Measurements from ENCODE around the gene GMCL2.
"Not testable (repeated sequence)": the region's sequence is repeated elsewhere in the genome, so short reads cannot be mapped to it uniquely, and the experiment has no call there.

GMCL2 gene

DNA sequence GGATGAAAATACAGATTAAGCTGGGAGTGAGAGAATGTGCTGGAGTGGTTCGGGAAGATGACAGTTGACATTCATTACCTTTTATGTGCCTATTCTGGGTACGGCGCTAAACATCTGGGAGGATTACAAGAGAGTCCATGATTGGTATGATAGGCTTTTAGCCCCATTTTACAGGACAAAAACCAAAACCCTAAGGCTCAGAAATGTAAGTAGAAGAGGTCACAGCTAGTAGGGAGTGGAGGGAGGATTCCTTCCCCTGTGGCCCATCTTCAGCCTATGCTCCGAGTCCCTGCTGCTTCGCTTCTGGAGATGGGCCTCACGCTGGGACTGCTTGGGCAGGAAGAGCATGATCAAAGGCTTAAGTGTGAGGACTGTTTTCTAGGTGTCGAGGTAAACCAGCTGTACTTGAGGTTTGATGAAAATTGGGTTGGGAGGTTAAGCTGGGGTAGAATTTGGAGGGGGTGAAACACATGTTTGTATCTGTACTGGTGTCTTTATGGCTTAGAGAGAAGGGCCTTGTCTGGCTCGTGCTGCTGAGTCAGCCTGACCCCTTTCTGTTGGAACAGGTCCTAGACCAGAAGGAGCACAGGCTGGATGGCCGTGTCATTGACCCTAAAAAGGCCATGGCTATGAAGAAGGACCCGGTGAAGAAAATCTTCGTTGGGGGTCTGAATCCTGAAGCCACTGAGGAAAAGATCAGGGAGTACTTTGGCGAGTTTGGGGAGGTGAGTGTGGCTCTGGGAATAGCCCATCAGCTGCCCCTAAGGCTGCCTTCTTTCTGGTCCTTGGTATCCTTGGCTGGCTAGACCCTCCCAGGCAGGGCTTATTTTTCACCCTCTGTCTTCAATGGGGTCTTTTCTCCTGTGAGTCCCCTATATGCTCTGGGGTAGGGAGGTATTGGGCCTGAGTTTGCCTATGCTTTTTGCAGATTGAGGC is 19.3 kb upstream of the GMCL2 start:
- DNase-seq (ENCODE audit: low read depth in 2 of 2): no peak

DNA sequence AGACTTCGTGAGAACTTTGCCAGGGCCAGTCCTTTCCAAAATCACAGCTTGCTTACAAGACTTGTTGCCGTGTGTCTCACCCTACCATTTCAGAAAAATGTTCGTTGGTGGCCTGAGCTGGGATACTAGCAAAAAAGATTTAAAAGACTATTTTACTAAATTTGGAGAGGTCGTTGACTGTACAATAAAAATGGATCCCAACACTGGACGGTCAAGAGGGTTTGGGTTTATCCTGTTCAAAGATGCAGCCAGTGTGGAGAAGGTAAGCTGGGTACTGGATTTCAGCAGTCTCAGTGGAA is 18.5 kb upstream of the GMCL2 start:
- no peak for DNase-seq (ENCODE audit: low read depth in 2 of 2)

DNA sequence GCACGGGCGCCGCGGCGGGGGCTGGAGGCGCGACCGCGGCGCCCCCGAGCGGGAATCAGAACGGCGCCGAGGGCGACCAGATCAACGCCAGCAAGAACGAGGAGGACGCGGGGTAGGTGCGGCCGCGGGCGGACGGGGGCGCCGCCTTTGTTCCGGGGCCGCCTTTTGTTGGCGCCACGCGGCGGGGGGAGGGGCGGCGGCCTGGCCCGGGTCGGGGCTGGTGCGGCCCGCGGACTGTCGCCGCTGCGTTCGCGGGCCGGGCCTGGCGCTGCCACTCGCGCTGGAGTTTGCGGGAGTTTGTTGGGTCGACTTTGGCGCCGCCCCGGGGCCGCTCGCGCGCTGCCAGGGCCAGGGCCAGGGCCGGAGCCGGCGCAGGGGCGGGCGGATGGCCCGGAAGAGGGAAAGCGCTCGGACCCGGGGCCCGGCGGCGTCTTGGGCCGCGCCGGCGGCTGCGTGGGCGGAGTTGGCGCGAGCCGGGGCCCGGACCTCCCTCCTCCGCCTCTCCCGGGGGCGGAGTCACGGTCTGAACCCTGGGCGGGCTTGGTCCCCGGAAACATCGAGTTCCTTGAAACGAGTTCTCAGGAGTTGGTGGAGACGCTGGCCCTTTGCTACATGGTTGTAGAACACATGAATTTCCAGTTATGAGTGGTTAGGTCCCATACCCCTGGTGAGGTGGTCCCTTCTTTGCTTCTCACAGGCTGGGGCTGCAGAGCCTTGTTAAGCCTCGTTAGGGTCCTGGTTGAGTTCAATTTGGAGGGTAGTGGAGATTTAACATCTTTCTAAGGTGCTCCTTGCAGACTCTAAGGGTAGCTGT is 18.0 kb upstream of the GMCL2 start:
- DNase-seq (ENCODE audit: low read depth in 2 of 2): peak; percentile 67 to 76

DNA sequence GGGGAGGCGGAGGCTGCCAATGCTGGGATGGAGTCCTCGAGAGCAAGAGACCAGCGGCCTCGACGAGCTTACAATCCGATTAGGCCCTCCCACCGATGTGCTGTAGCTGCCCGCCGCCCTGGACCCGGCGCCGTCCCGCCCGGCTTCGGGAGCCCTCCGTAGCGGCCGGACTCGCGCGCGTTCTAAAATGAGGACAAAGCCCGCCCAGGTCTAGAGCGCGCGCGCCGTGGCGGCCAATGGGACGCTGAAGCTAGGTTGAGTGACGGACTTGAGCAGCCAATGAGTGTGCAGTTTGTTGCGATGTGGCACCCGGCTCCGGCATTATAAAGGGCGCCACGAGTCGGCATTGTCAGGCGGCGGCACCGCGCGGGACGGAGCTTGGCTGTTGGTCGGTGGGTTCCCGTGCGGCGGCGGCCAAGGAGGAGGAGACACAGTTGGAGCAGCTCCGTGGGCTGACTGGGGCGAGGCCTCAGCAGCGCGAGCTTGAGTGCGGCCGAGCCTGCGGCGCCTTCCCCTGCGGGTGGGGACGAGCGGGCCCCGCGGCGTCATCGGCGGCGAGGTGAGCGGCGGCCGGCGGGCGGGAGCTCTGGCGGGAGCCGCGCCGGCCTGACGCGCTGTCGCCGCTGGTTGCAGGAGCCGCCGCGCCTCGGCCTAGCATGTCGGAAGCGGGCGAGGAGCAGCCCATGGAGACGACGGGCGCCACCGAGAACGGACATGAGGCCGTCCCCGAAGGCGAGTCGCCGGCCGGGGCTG is 17.2 kb upstream of the GMCL2 start, which contains the start of gene HNRNPAB:
Gene HNRNPAB (plus strand): TSS at position 352 of the 753 bp plus-strand sequence. CDS start 305 bp downstream, at position 657.
- DNase-seq (ENCODE audit: low read depth in 2 of 2): peak; percentile 89 to 94

DNA sequence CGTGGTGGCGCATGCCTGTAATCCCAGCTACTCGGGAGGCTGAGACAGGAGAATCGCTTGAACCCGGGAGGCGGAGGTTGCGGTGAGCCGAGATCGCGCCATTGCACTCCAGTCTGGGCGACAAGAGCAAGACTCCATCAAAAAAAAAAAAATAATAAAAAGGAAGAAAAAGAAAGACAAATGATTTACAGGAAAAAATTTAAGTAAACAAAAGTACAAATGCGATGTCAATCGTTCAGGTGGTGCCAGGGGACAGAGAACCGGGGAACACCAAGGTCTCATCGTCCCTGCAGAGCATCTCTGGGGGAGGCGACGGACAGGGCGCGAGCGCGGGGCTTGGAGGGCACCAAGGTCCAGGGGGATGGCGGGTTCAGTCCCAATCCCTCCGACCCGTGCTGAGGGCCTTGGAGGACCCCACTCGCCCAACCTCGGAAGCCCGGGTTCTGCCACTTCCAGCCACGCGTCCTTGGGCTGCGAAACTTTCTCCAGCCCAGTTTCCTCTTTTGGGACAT is 16.6 kb upstream of the GMCL2 start:
- DNase-seq (ENCODE audit: low read depth in 2 of 2): no peak

DNA sequence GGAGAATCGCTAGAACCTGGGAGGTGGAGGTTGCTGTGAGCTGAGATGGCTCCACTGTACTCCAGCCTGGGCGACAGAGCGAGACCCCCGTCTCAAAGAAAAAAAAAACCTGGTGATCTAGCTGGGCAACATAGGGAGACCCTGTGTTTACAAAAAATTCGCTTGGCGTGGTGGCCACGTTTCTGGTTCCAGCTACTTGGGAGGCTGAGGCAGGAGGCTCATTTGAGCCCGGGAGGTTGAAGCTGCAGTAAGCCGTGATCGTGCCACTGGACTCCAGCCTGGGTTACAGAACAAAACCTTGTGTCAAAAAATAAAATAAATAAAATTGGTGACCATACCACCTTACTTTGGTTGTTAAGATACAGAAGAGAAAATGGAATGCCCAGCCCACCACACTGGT is 15.4 kb upstream of the GMCL2 start:
- no peak for DNase-seq (ENCODE audit: low read depth in 2 of 2)

DNA sequence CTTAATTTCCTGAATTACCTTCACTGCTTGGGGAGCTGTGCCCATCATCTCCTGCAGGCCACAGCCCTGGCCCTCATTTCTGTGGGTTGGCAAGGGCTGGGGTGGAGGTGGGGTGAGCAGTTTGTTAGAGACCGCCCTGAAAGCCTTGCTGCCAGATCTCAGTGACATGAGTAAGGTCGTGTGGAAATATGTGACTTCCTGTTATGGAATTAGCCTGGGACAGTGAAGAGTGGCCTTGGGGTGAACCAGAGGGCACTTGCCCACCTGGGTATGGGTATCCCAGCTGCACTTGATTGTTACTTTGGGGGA is 14.7 kb upstream of the GMCL2 start:
- no peak for DNase-seq (ENCODE audit: low read depth in 2 of 2)

DNA sequence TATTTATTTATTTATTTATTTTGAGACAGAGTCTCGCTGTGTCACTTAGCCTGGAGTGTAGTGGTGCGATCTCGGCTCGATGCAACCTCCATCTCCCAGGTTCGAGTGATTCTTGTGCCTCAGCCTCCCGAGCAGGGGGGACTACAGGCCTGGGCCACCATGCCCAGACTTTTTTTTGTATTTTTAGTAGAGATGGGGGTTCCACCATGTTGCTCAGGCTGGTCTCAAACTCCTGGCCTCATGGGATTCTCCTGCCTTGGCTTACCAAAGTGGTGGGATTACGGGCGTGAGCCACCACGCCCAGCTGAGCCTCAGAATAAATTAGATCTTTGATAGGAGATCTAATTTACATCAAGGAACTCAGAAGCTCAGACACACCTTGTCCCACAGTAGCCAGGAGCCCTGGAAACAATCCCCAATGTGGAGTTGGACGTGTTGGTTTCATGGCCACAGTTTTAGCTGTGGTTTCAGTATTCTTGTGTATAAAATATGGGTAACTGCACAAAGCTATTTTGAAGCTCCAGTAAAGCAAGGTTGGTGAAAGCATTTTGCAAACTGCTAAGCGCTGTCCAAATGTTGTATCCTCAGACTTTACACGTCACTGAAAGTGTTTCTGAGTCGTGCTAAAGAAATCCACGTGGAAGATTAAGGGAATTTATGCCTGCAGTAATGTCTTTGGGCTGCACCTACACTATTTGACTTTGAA is 14.2 kb upstream of the GMCL2 start:
- no peak for DNase-seq (ENCODE audit: low read depth in 2 of 2)

DNA sequence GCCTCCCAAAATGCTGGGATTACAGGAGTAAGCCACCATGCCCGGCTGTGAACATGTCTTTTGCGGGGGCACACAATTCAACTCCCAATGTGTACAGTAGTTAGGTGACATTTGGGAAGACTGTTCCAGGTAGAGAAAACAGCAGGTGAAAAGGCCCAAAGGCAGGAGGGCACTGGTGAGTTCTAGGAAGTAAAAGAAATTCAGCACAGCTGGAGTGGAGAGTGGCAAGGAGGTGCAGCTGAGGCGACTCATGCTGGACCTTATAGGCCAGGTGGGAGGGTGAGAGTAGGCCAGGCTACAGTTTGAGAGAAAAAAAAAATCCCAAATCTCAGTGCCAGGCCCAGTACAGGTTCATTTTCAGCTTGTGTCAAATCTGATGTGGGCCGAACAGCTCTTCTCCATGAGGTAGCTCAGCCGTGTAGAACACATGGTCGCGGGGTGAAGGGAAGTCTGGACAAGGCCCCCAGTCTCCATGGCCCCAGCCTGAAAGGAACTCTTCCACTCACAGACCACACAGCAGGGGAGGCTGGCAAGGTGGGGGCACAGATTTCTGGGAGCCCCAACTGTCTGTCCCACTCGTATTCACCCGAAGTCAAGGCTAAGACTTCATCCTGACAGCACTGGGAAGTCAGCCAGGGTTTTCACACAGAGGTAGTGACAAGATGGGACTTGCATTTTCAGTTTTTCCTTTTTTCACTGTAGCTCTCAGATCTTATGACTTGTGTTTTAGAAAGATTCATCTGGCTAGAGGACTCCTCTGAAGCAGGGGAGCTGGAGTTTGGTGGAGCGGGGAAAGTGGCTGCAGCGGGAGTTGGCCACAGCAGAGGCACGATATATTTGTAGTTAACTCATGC is 12.6 kb upstream of the GMCL2 start:
- DNase-seq (ENCODE audit: low read depth in 2 of 2): no peak

DNA sequence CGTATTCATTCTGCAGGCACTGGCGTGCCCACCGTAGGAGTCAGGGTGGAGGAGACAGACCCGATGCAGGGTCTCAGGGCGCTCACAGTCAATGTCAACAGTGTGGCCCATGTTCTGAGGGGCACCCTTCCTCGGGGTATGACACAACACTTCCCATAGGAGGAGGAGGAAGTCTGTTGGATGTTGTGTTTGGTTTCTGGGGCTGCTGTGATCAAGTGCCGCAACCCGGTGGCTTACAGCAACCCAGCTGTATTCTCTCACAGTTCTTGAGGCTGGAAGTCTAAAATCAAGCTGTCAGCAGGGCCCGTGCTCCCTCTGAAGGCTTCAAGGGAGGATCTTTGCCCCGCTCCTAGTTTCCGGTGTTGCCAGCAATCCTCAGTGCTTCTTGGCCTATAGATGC is 11.5 kb upstream of the GMCL2 start:
- DNase-seq (ENCODE audit: low read depth in 2 of 2): no peak

DNA sequence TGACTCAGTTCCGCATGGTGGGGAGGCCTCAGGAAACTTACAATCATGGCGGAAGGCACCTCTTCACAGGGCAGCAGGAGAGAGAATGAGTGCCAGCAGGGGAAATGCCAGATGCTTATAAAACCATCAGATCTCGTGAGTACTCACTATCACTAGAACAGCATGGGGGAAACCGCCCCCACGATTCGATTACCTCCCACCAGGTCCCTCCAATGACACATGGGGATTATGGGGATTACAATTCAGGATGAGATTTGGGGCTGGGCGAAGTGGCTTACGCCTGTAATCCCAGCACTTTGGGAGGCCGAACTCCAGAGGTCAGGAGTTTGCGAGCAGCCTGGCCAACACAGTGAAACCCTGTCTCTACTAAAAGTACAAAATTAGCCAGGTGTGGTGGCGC is 11.0 kb upstream of the GMCL2 start:
- DNase-seq (ENCODE audit: low read depth in 2 of 2): not testable (repeated sequence)

DNA sequence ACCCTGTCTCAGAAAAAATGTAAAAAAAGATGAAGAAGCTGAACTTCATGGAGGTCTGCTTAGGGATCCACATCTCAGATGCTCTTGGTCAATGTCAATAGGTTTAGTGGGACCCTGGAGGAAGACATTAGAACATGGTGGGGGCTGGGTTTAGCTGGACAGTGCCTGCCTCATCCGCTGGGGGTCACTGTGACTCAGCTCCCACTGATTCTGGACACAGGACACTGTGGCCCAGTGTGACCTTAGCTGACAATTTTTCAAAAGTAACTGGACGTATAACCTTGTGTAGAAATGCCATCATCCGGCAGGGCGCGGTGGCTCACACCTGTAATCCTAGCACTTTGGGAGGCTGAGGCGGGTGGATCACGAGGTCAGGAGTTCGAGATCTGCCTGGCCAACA is 9.8 kb upstream of the GMCL2 start:
- no peak for DNase-seq (ENCODE audit: low read depth in 2 of 2)

DNA sequence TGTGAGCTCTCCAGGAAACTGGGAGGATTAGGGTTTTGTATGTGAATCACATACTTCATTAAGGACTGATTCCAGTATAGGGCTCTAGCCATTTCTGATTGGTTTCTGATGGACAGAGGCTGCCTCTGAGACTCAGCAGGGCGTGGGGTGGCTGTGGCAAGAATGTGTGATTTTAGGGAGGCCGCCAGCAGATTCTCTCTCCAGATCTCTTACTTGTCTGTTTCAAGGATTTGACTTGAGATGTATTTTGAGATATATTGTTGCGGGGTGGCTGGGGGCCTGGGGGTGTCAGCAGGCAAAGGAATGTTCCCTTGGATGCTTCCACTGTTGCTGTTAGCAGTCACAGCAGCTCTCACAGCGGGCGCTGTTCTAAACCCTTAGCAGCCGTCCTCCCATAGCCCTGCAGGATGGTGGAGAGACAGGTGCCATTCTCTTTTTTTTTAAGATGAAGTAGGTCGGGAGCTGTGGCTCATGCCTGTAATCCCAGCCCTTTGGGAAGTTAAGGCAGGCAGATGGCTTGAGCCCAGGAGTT is 9.2 kb upstream of the GMCL2 start:
- DNase-seq (ENCODE audit: low read depth in 2 of 2): no peak

DNA sequence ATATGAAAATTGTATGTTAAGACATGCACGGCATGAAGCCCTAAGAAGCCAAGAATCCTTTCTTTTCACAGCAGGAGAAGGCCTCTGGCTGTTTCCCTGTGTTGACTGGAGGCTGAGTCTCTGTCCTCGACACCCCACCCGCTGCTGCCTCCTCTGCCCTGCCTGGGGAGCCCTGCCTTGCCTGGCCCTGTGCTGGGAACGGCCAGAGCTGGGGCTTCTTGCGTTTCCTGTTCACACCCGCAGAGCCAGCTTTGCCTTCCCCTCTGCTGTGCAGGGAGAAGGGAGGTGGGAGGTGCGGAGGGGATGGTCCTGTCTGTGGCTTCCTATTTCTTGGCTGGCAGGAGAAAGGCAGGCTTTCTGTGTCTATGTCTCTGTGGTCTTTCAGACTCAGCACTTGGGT is 6.9 kb upstream of the GMCL2 start:
- DNase-seq (ENCODE audit: low read depth in 2 of 2): no peak

DNA sequence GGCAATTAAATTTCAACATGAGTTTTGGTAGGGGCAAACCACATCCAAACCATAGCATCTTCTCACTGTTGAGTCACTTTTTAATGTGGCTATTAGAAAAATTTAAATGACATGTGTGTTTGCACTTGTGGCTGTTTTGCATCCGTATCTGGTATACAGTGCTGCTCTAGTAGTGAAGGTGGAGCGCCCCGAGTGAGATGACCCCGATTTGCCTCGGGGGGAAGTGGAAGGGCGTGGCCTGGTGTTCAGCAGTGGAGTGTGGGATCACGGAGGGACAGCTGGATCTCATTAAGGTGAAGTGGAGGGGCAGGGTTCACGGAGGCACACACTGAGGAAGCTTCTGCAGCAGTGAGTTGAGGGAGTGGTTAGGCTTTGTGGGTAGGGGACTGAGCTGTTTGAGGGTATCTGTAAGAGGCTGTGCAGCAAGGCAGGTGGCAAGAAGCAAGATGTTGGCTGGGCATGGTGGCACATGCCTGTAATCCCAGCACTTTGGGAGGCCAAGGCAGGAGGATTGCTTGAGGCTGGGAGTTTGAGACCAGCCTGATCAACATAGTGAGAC is 6.2 kb upstream of the GMCL2 start:
- no peak for DNase-seq (ENCODE audit: low read depth in 2 of 2)

DNA sequence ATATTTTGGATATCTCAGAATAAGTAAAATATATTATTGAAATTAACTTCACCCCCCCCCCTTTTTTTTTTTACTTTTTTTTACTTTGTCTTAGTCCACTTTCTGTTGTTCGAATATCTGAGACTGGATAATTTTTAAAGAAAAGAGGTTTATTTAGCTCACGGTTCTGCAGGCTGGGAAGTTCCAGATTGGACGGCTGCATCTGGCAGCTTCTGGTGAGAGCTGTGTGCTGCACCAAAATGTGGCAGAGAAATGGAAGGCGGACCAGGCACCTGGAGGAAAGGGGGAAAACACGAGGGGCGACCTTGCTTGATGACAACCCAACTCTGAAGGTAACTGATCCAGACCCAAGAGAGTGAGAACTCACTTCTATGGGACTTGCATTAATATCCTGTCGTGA is 5.6 kb upstream of the GMCL2 start:
- no peak for DNase-seq (ENCODE audit: low read depth in 2 of 2)

DNA sequence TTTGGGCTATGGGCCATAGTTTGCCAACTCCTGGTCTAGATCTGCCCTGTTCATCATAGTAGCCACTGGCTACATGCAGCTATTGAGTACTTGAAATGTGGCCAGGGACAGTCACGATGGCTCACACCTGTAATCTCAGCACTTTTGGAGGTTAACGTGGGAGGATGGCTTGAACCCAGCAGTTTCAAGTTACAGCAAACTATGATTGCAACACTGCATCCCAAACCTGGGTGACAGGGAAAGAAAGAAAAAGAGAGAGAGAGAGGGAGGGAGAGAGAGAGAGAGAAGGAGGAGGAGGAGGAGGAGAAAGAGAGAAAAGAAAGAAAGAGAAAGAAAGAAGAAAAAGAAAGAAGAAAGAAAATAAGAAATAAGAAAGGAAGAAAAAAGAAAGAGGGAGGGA is 5.1 kb upstream of the GMCL2 start:
- DNase-seq (ENCODE audit: low read depth in 2 of 2): no peak

DNA sequence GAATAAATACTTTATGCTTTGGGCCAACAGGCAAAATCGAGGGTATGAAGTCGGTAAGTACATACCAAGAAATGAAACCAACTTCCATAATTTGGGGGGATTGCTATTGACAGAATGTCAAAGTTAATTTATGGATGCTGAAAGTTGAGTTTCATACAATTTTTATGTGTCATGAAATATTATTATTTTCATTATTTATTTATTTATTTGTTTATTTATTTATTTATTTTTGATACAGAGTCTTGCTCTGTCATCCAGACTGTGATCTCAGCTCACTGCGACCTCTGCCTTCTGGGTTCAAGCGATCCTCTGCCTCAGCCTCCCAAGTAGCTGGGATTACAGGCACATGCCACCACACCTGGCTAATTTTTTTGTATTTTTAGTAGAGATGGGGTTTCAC is 4.5 kb upstream of the GMCL2 start:
- DNase-seq (ENCODE audit: low read depth in 2 of 2): no peak

DNA sequence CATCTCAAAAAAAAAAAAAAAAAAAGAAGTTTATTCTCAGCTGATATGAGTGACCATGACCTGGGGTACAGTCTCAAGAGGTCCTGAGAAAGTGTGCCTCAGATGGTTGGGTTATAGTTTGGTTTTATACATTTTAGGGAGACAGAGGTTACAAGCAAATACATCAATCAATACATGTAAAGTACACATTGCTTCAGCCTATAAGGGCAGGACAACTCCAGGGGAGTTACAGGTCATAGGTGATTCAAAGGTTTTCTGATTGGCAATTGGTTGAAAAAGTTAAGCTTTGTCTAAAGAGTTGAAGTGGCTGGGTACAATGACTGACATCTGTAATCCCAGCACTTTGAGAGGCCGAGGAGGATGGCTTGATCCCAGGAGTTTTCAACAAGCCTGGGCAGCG is 2.3 kb upstream of the GMCL2 start:
- DNase-seq (ENCODE audit: low read depth in 2 of 2): no peak

DNA sequence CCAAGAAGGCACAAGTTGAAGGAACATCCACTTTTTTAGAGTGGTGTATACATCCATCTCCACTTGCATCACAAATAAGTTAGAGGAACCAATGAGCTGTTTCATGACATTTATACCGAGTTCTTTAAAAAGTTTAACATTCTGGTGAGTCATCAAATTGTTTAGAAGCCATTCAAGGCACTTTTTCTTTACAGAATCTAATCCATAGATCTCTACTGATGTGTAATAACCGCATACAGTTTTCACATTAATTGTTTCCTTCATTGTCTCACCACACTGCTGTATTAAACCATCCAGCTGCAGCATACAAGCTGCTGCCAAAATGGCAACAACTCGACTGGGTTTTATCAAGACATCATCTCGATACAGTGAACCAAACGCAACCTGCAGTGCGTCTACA is 744 bp downstream of the GMCL2 start:
- no peak for DNase-seq (ENCODE audit: low read depth in 2 of 2)
